ENCODE results near the gene SLX4.

DNA sequence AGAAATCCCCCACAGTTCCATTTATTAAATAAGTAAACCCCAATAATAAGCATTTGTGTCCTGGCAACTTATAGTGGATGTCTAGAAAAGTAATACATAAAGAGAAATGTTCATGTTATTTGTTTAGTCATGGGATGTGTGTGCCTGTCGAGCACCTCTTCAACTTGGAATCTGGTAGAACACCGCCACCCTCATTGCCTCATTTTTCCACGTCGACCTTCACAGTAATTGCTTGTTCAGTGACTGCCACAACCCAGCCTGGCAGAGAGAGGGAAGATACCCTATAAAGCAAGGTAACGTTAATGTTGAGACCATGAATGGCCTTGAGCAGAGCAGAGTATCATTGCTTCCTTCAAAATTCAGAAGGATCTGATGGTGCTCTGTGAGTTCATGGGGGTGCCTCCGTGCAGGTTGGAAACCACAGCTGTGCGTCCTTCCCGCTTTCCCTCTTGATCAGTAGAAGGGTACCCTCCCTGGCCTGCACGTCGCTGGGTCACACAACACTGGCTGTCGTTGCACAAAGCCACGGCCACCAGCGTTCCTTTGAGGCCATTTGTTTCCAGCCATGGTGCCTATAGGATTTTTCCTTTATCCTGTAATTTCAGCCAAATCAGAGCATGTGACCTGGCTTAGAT is 39.3 kb upstream of the SLX4 start:
- TF ChIP-seq, protein P1, sequence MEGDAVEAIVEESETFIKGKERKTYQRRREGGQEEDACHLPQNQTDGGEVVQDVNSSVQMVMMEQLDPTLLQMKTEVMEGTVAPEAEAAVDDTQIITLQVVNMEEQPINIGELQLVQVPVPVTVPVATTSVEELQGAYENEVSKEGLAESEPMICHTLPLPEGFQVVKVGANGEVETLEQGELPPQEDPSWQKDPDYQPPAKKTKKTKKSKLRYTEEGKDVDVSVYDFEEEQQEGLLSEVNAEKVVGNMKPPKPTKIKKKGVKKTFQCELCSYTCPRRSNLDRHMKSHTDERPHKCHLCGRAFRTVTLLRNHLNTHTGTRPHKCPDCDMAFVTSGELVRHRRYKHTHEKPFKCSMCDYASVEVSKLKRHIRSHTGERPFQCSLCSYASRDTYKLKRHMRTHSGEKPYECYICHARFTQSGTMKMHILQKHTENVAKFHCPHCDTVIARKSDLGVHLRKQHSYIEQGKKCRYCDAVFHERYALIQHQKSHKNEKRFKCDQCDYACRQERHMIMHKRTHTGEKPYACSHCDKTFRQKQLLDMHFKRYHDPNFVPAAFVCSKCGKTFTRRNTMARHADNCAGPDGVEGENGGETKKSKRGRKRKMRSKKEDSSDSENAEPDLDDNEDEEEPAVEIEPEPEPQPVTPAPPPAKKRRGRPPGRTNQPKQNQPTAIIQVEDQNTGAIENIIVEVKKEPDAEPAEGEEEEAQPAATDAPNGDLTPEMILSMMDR (IDR thresholded peaks at IDR 0.05; ENCODE audit: extremely low read depth in 1 of 2, insufficient read depth in 1 of 2, low read depth in 1 of 2, low read length in 2 of 2) = no peak
- TF ChIP-seq EZH2 (IDR thresholded peaks at IDR 0.05; ENCODE audit: borderline replicate concordance, low read depth, low read length, severe bottlenecking) (no peak), POLR2A (IDR thresholded peaks at IDR 0.05; ENCODE audit: low read depth, low read length) (no peak)
